Ovary (tissue), 9 donors: ENCODE measurements around the gene DUSP11. TPM values are rescaled to one million over a fixed set of nuclear protein-coding genes. Genes with fewer than 3 reads are reported as not detected.

Experiments
- DNase-seq, 5 donors: peaks; one replicate each; pipeline ENCODE4 v3.0.0-alpha.2; 2019 to 2020
- H3K27ac ChIP-seq, 2 donors: fragments of 200-600 bp; one replicate each; pipeline versions ENCODE4 v1.5.1 to v1.8.0; 2019 to 2022
- H3K27me3 ChIP-seq: fragments of 200-600 bp; one replicate; pipeline ENCODE4 v1.8.0; 2022
- H3K36me3 ChIP-seq: fragments of 200-600 bp; sonication (generic); one replicate; pipeline ENCODE4 v1.5.1; 2019
- H3K4me1 ChIP-seq: one replicate; pipeline ENCODE4 v1.8.1; 2013; ENCODE audit warnings: mild to moderate bottlenecking, moderate library complexity; ENCODE audit not compliant: insufficient read depth
- H3K4me3 ChIP-seq: fragments of 200-600 bp; sonication (generic); one replicate; pipeline ENCODE4 v1.5.1; 2017
- H3K9me3 ChIP-seq, 2 donors: fragments of 200-600 bp in 1 of 2; sonication (generic) in 1 of 2; one replicate each; pipeline versions ENCODE4 v1.5.1 to v1.8.1; 2013 to 2019; ENCODE audit warnings: mild to moderate bottlenecking in 1 of 2, moderate library complexity in 1 of 2
- CTCF ChIP-seq, 3 donors: fragments of 450-650 bp in 2 of 3; fragments of 200-600 bp in 1 of 3; IDR thresholded peaks; one replicate each; pipeline versions ENCODE4 v1.5.1 to v1.8.0; 2016 to 2022; ENCODE audit warnings: antibody characterized with exemption in 3 of 3, mild to moderate bottlenecking in 1 of 3
- EP300 ChIP-seq: sonication (generic); formaldehyde crosslinking; IDR thresholded peaks from one replicate; pipeline ENCODE4 v1.6.1; 2017; ENCODE audit warnings: antibody characterized with exemption
- POLR2A ChIP-seq: fragments of 450-650 bp; IDR thresholded peaks from one replicate; pipeline ENCODE4 v1.6.1; 2017; ENCODE audit warnings: antibody characterized with exemption, mild to moderate bottlenecking, moderate library complexity
- WGBS, 3 donors: extraction: QIAGEN DNeasy Blood & Tissue Kit in 1 of 3; methylation state at CpG; one replicate each; pipeline versions ENCODE4 v1.1.5 to v1.1.7; 2013 to 2017; 5-methylcytosine and 5-hydroxymethylcytosine counted together
- intact Hi-C, 4 donors: fragments of 100-400 bp; cut with DNase I; formaldehyde crosslinking; loops; one replicate each; pipeline versions ENCODE4 v1.11.0 to v1.15.1; 2022 to 2023
- polyA plus RNA-seq, 2 donors: library from polyadenylated mRNA; stranded (reverse); fragments of 200-250 nt in 1 of 2; fragments of 350-450 nt in 1 of 2; fragmentation: Illumina TruSeq in 1 of 2; extraction: RNeasy Lipid Tissue Mini Kit (QIAGEN cat#74804) in 1 of 2; gene quantifications; one replicate each; pipeline ENCODE4 v1.2.3, GENCODE V29; 2013 to 2014
- total RNA-seq, 7 donors: library from RNA; depleted of rRNA in 2 of 7; stranded (reverse); fragments of >200 nt in 2 of 7; fragmentation: NEBNext Ultra II Directional in 3 of 7; extraction: Animal tissue kit (Norgen Biotek cat#: 25700) in 3 of 7; gene quantifications; one replicate each; pipeline versions ENCODE4 v1.1.0 to v1.2.4, GENCODE V29; 2016 to 2023
- donor health status: DM: no; HTN: no; CAD: no; lungs with moderate emphysema.
- donor health status: DM: no; HTN: no; CAD: no.
- donor health status: Bipolar disorder and iron deficiency.
- donor health status: DM: yes; HTN: yes; CAD: no.
- donor health status: DM: no; HTN: no; CAD: no.
- donor health status: DM: yes; HTN: yes; CAD: no.

Gene DUSP11
- total and polyA plus RNA-seq, 9 donors = 19.2 to 54.3 (median 27.2) TPM

GRCh38 chr2:73714091-73714490 is 65.8 kb downstream of the DUSP11 start:
- no peak overlapping the region for H3K4me3 ChIP-seq
- DNase-seq = no peak
- intact Hi-C loops = no loop called here
- H3K9me3 ChIP-seq = no peaks in the 10 kb centered on the region
- WGBS, 3 donors = 78 to 85% (median 79%) methylated on average over 2 of the region's 2 CpGs
- H3K27me3 ChIP-seq = no peaks in the 10 kb centered on the region
- H3K36me3 ChIP-seq = no peaks in the 10 kb centered on the region
- H3K27ac ChIP-seq = no peak overlapping the region
- TF ChIP-seq POLR2A (no peak), EP300 (no peak), CTCF (IDR thresholded peaks at IDR 0.05) (no peak)
- peaks cover 7% of the 10 kb centered on the region for H3K4me1 ChIP-seq

Other genes with a start within 250 kb of the DUSP11 start
- gene NAT8, start 137.7 kb downstream of the DUSP11 start, total RNA-seq = 1 to 10 TPM in 1 of 7 donors, under 1 TPM in 2, not detected in 4; 0.25 to 1.1 (median 0.82) TPM
- under 1 TPM; 0.48 to 0.64 TPM for gene NAT8, start 137.7 kb downstream of the DUSP11 start, polyA plus RNA-seq
- gene TPRKB, start 42.8 kb downstream of the DUSP11 start, total RNA-seq = 10 to 100 TPM; 27.4 to 47.9 (median 33.3) TPM
- 10 to 100 TPM; 41.7 to 58.6 TPM for gene TPRKB, start 42.8 kb downstream of the DUSP11 start, polyA plus RNA-seq
- gene C2orf78, start 4.1 kb upstream of the DUSP11 start, total RNA-seq = not detected
- not detected for gene C2orf78, start 4.1 kb upstream of the DUSP11 start, polyA plus RNA-seq
- 10 to 100 TPM; 17.0 to 34.2 (median 28.1) TPM for gene STAMBP, start 48.9 kb upstream of the DUSP11 start, total RNA-seq
- gene STAMBP, start 48.9 kb upstream of the DUSP11 start, polyA plus RNA-seq = 10 to 100 TPM; 24.7 to 67.9 TPM
- gene ACTG2, start 112.9 kb upstream of the DUSP11 start, total RNA-seq = 100 to 1,000 TPM in 1 of 7 donors, 10 to 100 TPM in 4, 1 to 10 TPM in 2; 3.8 to 558 (median 42.6) TPM
- gene ACTG2, start 112.9 kb upstream of the DUSP11 start, polyA plus RNA-seq = 100 to 1,000 TPM in 1 of 2 donors, 10 to 100 TPM in 1; 66.5 to 478 TPM
- 10 to 100 TPM; 45.8 to 66.2 (median 52.4) TPM for gene DGUOK, start 146.8 kb upstream of the DUSP11 start, total RNA-seq
- gene DGUOK, start 146.8 kb upstream of the DUSP11 start, polyA plus RNA-seq = 10 to 100 TPM; 70.7 to 84.1 TPM
- 10 to 100 TPM in 2 of 7 donors, 1 to 10 TPM in 5; 5.1 to 13.5 (median 7.9) TPM for gene TET3, start 204.8 kb upstream of the DUSP11 start, total RNA-seq
- 1 to 10 TPM; 2.6 to 3.3 TPM for gene TET3, start 204.8 kb upstream of the DUSP11 start, polyA plus RNA-seq